GM19328 (cell line): ENCODE results near the gene GAS7.
A peak's percentile ranks its signal among the peaks of the same experiment; 100 is the strongest.
"Not testable (repeated sequence)": the region's sequence is repeated elsewhere in the genome, so short reads cannot be mapped to it uniquely, and the experiment has no call there.

Source experiments
- ATAC-seq: cut with Tn5 transposase; IDR thresholded peaks from one replicate; pipeline ENCODE4 v1.9.1; 2021; ENCODE audit warnings: mild to moderate bottlenecking, moderate library complexity; ENCODE audit not compliant: unreplicated experiment

GAS7 gene

GRCh38 chr17:10031127-10031526 lies 167.3 kb downstream of the GAS7 start:
- ATAC-seq: no peak

- ATAC-seq: no peak
Observed at GRCh38 chr17:10029129-10029528, 169.3 kb downstream of the GAS7 start.

- no peak for ATAC-seq
Observed at GRCh38 chr17:10025976-10026901, 172.2 kb downstream of the GAS7 start.

GRCh38 chr17:10025224-10025623 lies 173.2 kb downstream of the GAS7 start:
- ATAC-seq: no peak

- no peak for ATAC-seq
Observed at GRCh38 chr17:10022416-10022815, 176.0 kb downstream of the GAS7 start.

GRCh38 chr17:10021272-10021984 lies 177.0 kb downstream of the GAS7 start:
- ATAC-seq: no peak

- no peak for ATAC-seq
Observed at GRCh38 chr17:10019941-10020451, 178.4 kb downstream of the GAS7 start.

GRCh38 chr17:10018461-10018891 lies 179.9 kb downstream of the GAS7 start:
- no peak for ATAC-seq

- not testable (repeated sequence) for ATAC-seq
Observed at GRCh38 chr17:10016958-10017570, 181.3 kb downstream of the GAS7 start.

- ATAC-seq: no peak
Observed at GRCh38 chr17:10013365-10014112, 184.9 kb downstream of the GAS7 start.

- no peak for ATAC-seq
Observed at GRCh38 chr17:10010752-10011151, 187.7 kb downstream of the GAS7 start.

GRCh38 chr17:10003705-10004104 lies 194.7 kb downstream of the GAS7 start:
- ATAC-seq: no peak

GRCh38 chr17:10002567-10003360 lies 195.6 kb downstream of the GAS7 start:
- ATAC-seq: not testable (repeated sequence)

- no peak for ATAC-seq
Observed at GRCh38 chr17:10001306-10001873, 197.0 kb downstream of the GAS7 start.

GRCh38 chr17:9999919-10000695 lies 198.3 kb downstream of the GAS7 start:
- ATAC-seq: peak; percentile 58

GRCh38 chr17:9998060-9998459 lies 200.3 kb downstream of the GAS7 start:
- ATAC-seq: no peak

GRCh38 chr17:9994761-9995160 lies 203.6 kb downstream of the GAS7 start:
- no peak for ATAC-seq

GRCh38 chr17:9991796-9992195 lies 206.6 kb downstream of the GAS7 start:
- ATAC-seq: no peak

GRCh38 chr17:9991351-9991750 lies 207.1 kb downstream of the GAS7 start:
- ATAC-seq: no peak
